H9 (cell line): ENCODE results near the gene SETD3. TPM values are rescaled to one million over a fixed set of nuclear protein-coding genes. Genes with fewer than 3 reads are reported as not detected.

Source experiments
- DNase-seq: peaks from one replicate; pipeline ENCODE4 v3.0.0-alpha.2; 2017
- H2AFZ ChIP-seq: one replicate; pipeline ENCODE4 v1.6.1; 2013; ENCODE audit warnings: mild to moderate bottlenecking, low read length, control low read depth, moderate library complexity
- H2AK5ac ChIP-seq: 2 replicates; pipeline ENCODE4 v1.6.1; 2013; ENCODE audit warnings: low read length, control low read depth, mixed read lengths; ENCODE audit not compliant: insufficient read length
- H2BK120ac ChIP-seq: one replicate; pipeline ENCODE4 v1.6.1; 2013; ENCODE audit warnings: low read depth, mild to moderate bottlenecking, low read length, control low read depth, inconsistent platforms; ENCODE audit not compliant: poor library complexity, severe bottlenecking
- H2BK12ac ChIP-seq: 2 replicates; pipeline ENCODE4 v1.6.1; 2013; ENCODE audit warnings: low read length, control low read depth, mixed read lengths, low read depth; ENCODE audit not compliant: insufficient read length
- H2BK15ac ChIP-seq: 2 replicates; pipeline ENCODE4 v1.6.1; 2013; ENCODE audit warnings: low read depth, low read length, control low read depth
- H2BK20ac ChIP-seq: one replicate; pipeline ENCODE4 v1.6.1; 2013; ENCODE audit warnings: low read depth, mild to moderate bottlenecking, low read length, control low read depth, inconsistent platforms; ENCODE audit not compliant: poor library complexity, severe bottlenecking
- H2BK5ac ChIP-seq: 2 replicates; pipeline ENCODE4 v1.6.1; 2013; ENCODE audit warnings: low read length, control low read depth, mixed read lengths; ENCODE audit not compliant: insufficient read length
- H3K14ac ChIP-seq: 2 replicates; pipeline ENCODE4 v1.6.1; 2013; ENCODE audit warnings: low read length, control low read depth; ENCODE audit not compliant: insufficient read depth
- H3K18ac ChIP-seq: 2 replicates; pipeline ENCODE4 v1.6.1; 2013; ENCODE audit warnings: low read depth, mild to moderate bottlenecking, mixed read lengths, low read length, control low read depth; ENCODE audit not compliant: insufficient read length
- H3K23ac ChIP-seq: 2 replicates; pipeline ENCODE4 v1.6.1; 2013; ENCODE audit warnings: low read length, control low read depth, mixed read lengths, low read depth; ENCODE audit not compliant: insufficient read length
- H3K23me2 ChIP-seq: 2 replicates; pipeline ENCODE4 v1.6.1; 2013; ENCODE audit warnings: low read depth, mild to moderate bottlenecking, mixed read lengths, low read length, control low read depth; ENCODE audit not compliant: insufficient read length, poor library complexity, severe bottlenecking
- H3K27ac ChIP-seq: 2 replicates; pipeline ENCODE4 v1.5.1; 2013; ENCODE audit warnings: low read length, control low read depth, mixed read lengths, low read depth; ENCODE audit not compliant: insufficient read length
- H3K27me3 ChIP-seq: 2 replicates; pipeline ENCODE4 v1.6.1; 2013; ENCODE audit warnings: low read length, control low read depth, inconsistent platforms; ENCODE audit not compliant: insufficient read depth
- H3K4ac ChIP-seq: 2 replicates; pipeline ENCODE4 v1.6.1; 2013; ENCODE audit warnings: low read depth, mild to moderate bottlenecking, control low read depth, inconsistent platforms, low read length, moderate library complexity
- H3K4me1 ChIP-seq: 2 replicates; pipeline ENCODE4 v1.6.1; 2013; ENCODE audit warnings: low read length, control low read depth, inconsistent platforms; ENCODE audit not compliant: insufficient read depth
- H3K4me2 ChIP-seq: 2 replicates; pipeline ENCODE4 v1.6.1; 2013; ENCODE audit warnings: low read length, control low read depth, mixed read lengths; ENCODE audit not compliant: insufficient read length, insufficient read depth
- H3K56ac ChIP-seq: 2 replicates; pipeline ENCODE4 v1.6.1; 2013; ENCODE audit warnings: low read depth, mild to moderate bottlenecking, mixed read lengths, low read length, control low read depth; ENCODE audit not compliant: insufficient read length
- H3K79me1 ChIP-seq: 2 replicates; pipeline ENCODE4 v1.6.1; 2013; ENCODE audit warnings: low read depth, mild to moderate bottlenecking, moderate library complexity, low read length, control low read depth, inconsistent platforms; ENCODE audit not compliant: insufficient read depth, poor library complexity, severe bottlenecking
- H3K79me2 ChIP-seq: 2 replicates; pipeline ENCODE4 v1.6.1; 2013; ENCODE audit warnings: low read length, control low read depth, inconsistent platforms; ENCODE audit not compliant: insufficient read depth
- H3K9ac ChIP-seq: 2 replicates; pipeline ENCODE4 v1.6.1; 2013; ENCODE audit warnings: low read length, control low read depth, mixed read lengths; ENCODE audit not compliant: insufficient read length; ENCODE audit errors: extremely low read depth
- H3K9me3 ChIP-seq: one replicate; pipeline ENCODE4 v1.6.1; 2013; ENCODE audit warnings: low read depth, low read length, inconsistent platforms; ENCODE audit not compliant: control insufficient read depth
- H3T11ph ChIP-seq: one replicate; pipeline ENCODE4 v1.6.1; 2013; ENCODE audit warnings: mild to moderate bottlenecking, low read length, control low read depth, inconsistent platforms
- H4K20me1 ChIP-seq: one replicate; pipeline ENCODE4 v1.6.1; 2013; ENCODE audit not compliant: control insufficient read depth, insufficient read length, insufficient read depth
- H4K5ac ChIP-seq: 2 replicates; pipeline ENCODE4 v1.6.1; 2013; ENCODE audit warnings: low read depth, mild to moderate bottlenecking, mixed read lengths, low read length, control low read depth; ENCODE audit not compliant: insufficient read length
- H4K8ac ChIP-seq: replicated peaks from 2 replicates; pipeline ENCODE4 v1.6.1; 2013; ENCODE audit warnings: low read length, control low read depth, mixed read lengths, low read depth; ENCODE audit not compliant: insufficient read length
- H4K91ac ChIP-seq: 2 replicates; pipeline ENCODE4 v1.6.1; 2013; ENCODE audit warnings: low read depth, mild to moderate bottlenecking, moderate library complexity, mixed read lengths, low read length, control low read depth; ENCODE audit not compliant: insufficient read length
- H3K27ac Mint-ChIP-seq, 3 experiments: 2 replicates in 2 of 3; 3 replicates in 1 of 3; pipeline ENCODE4 v1.8.0; 2020 to 2021; ENCODE audit warnings: mixed read lengths in 3 of 3, mild to moderate bottlenecking in 1 of 3, moderate library complexity in 1 of 3
- H3K27me3 Mint-ChIP-seq: 2 replicates; pipeline ENCODE4 v1.8.0; 2021; ENCODE audit warnings: low read depth, mild to moderate bottlenecking, moderate library complexity, mixed read lengths
- H3K36me3 Mint-ChIP-seq, 3 experiments: 2 replicates in 2 of 3; 3 replicates in 1 of 3; pipeline ENCODE4 v1.8.0; 2020 to 2021; ENCODE audit warnings: low read depth in 3 of 3, mixed read lengths in 3 of 3; ENCODE audit not compliant: insufficient read depth in 1 of 3
- H3K4me1 Mint-ChIP-seq, 2 experiments: 2 replicates each; pipeline ENCODE4 v1.8.0; 2020; ENCODE audit warnings: mixed read lengths in 2 of 2
- H3K4me3 Mint-ChIP-seq, 2 experiments: 2 replicates in 1 of 2; 3 replicates in 1 of 2; pipeline ENCODE4 v1.8.0; 2020 to 2021; ENCODE audit warnings: mild to moderate bottlenecking in 2 of 2, mixed read lengths in 2 of 2, moderate library complexity in 1 of 2
- H3K9me3 Mint-ChIP-seq, 2 experiments: 2 replicates in 1 of 2; 3 replicates in 1 of 2; pipeline ENCODE4 v1.8.0; 2020; ENCODE audit warnings: mild to moderate bottlenecking in 2 of 2, mixed read lengths in 2 of 2, moderate library complexity in 1 of 2
- CTCF ChIP-seq: fragments of 200-600 bp; sonication (generic); conservative IDR thresholded peaks from 3 replicates; pipeline ENCODE4 v1.8.0; 2021; ENCODE audit warnings: antibody characterized with exemption, mild to moderate bottlenecking
- WGBS: extraction: QIAGEN DNeasy Blood & Tissue Kit; methylation state at CpG from one replicate; pipeline ENCODE4 v1.1.7; 2013; ENCODE audit warnings: missing lambda C conversion rate, low lambda C conversion rate, mixed read lengths; ENCODE audit not compliant: insufficient read length; ENCODE audit errors: extremely low coverage; 5-methylcytosine and 5-hydroxymethylcytosine counted together
- total RNA-seq: library from RNA; stranded (reverse); gene quantifications from 2 replicates; pipeline ENCODE4 v1.2.1, GENCODE V29; 2021

SETD3 gene
- total RNA-seq, 1 experiment from 2014 or later: 56.7 TPM

DNA sequence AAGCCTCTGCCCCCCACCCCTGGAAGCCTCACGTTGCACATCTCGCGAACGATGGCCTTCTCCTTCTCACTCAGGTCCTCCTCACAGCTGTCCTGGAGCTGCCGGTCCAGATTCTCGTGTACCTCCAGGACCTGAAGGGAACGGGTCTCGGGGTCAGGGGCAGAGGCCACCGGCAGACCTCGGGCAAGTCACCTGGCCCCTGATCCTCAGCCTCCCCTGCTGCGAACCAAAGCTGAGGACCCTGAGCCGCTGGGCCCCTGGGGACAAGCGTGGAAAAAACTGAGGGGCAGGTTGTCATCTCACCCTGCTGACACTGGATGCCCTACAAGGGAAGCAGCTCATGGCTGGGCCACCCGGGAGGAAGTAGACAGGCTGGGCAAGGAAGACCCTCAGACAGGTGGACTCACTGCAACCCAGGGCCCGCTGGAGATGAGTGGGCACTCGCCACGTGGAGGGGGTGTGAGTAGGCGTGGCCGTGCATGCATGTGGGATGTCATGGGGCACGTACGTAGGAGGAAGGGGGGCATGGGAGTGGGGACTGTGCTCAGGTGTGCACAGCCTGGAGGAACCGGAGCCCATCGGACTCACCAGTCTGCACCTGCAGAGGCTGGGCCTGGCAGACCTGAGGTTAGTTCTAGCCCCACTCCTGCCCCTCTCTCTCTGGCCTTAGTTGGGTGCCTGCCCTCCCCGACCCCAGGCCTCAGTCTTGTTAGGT lies 35.7 kb upstream of the SETD3 start:
- peak; percentile 26 for DNase-seq
- Histone ChIP-seq H3K79me1 (no peaks in the 10 kb centered on the region), H3K23ac (no peak overlapping the region), H3T11ph (no peak overlapping the region), H3K79me2 (no peaks in the 10 kb centered on the region), H2BK20ac (no peak overlapping the region), H3K27me3 (no peaks in the 10 kb centered on the region), H3K4me1 (no peaks in the 10 kb centered on the region), H4K20me1 (peaks cover 3% of the 10 kb centered on the region), H2BK120ac (no peak overlapping the region), H4K8ac (no peak overlapping the region), H4K91ac (no peak overlapping the region), H2BK15ac (no peak overlapping the region), H3K27ac (no peak overlapping the region), H2AK5ac (no peak overlapping the region), H3K9ac (no peak overlapping the region), H3K4ac (no peak overlapping the region), H3K14ac (no peak overlapping the region), H3K23me2 (no peaks in the 10 kb centered on the region), H3K18ac (no peak overlapping the region), H2BK5ac (no peak overlapping the region), H3K9me3 (no peaks in the 10 kb centered on the region), H2BK12ac (no peak overlapping the region), H4K5ac (no peak overlapping the region), H2AFZ (no peak overlapping the region), H3K4me2 (no peak overlapping the region), H3K56ac (no peak overlapping the region)
- WGBS: no CpG with 5 or more reads among the region's 24 CpGs
- Mint-ChIP-seq H3K36me3 (peaks cover 0 to 13% (median 7%) of the 10 kb centered on the region in 3 experiments; a peak in 4 of 7 replicates), H3K4me1 (peaks cover 6 to 8% of the 10 kb centered on the region in 2 experiments; a peak in 3 of 4 replicates), H3K27ac (no peak overlapping the region), H3K4me3 (no peak overlapping the region), H3K9me3 (no peaks in the 10 kb centered on the region), H3K27me3 (no peaks in the 10 kb centered on the region)
- no peak for TF ChIP-seq CTCF
